ENCODE data around the gene PLPP2. TPM values are rescaled to one million over a fixed set of nuclear protein-coding genes. Genes with fewer than 3 reads are reported as not detected.

PLPP2 gene
- total and polyA plus RNA-seq, 2 of the 13 experiments (the other 11 are each of a cell fraction or from before 2014, with no cell fraction given) = not detected

DNA sequence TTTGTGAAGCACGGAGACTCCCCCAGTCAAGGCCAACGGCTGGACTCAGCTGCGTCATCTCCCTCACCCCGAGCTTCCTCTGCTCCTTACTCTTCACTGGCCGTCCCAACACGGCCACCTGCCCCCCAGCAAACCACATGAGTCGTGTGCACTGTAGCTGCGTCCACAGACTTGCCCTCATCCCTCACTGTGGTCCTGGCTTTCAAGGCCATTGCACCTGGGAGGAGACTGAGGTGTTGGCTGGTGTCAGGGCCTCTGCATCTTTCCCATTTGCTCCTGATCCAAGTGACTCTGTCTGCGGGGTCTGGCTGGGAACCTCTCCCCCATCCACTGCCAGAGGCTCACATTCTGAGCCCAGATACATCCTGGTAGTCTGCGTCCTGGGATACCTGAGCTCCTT, 11.5 kb downstream of the PLPP2 start (continued):
- no peak for TF ChIP-seq KLF9 (CRISPR knock-in tag; IDR thresholded peaks at IDR 0.05; ENCODE audit: low read depth)
- no peak for TF ChIP-seq ZNF713 (CRISPR knock-in tag; IDR thresholded peaks at IDR 0.05)
- no peak for TF ChIP-seq NBN (conservative IDR thresholded peaks at IDR 0.05)
- TF ChIP-seq ZNF230 (CRISPR knock-in tag; IDR thresholded peaks at IDR 0.05) = no peak
- TF ChIP-seq SUZ12 (IDR thresholded peaks at IDR 0.05; ENCODE audit: low read depth, low read length) = no peak

DNA sequence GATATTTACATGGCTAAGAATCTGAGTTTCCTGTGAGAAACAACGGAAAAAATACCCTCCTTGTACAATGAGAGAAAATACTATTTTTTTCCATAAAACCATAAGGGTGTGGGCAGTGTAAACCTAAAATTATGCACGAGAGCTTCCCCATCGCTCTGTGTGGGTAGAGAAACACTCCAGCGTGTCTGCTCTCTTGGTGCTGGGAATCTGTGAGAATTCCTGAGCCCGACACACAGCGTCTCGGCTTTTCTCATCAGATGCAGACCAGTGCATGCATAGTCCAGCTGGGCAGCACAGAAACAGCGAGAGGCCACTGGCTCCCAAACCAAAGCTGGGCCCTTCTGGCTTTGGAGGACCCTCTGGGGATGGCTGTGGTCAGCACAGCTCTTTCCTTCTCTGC, 12.0 kb downstream of the PLPP2 start:
- Histone ChIP-seq H4K20me1 (ENCODE audit: insufficient read depth, low read length) (no peaks in the 10 kb centered on the region), H3K9ac (ENCODE audit: insufficient read depth, low read depth, low read length) (no peak overlapping the region), H3K27me3 (ENCODE audit: control insufficient read depth in 1 of 2, insufficient read depth in 2 of 2, low read length in 2 of 2) (peaks cover 4 to 34% of the 10 kb centered on the region in 2 experiments; a peak in 4 of 5 replicates), H3K79me2 (ENCODE audit: insufficient read depth, low read length) (no peaks in the 10 kb centered on the region), H3K36me3 (replicated peaks in 1 of 2; ENCODE audit: control insufficient read depth in 1 of 2, insufficient read depth in 2 of 2, low read length in 2 of 2) (no peaks in the 10 kb centered on the region), H3K9me3 (ENCODE audit: low read length) (no peaks in the 10 kb centered on the region), H3K27ac (ENCODE audit: extremely low read length, insufficient read depth, low read length) (no peak overlapping the region), H3K4me2 (ENCODE audit: low read depth, low read length) (no peak overlapping the region), H2AFZ (ENCODE audit: low read length) (no peak overlapping the region), H3K4me3 (replicated peaks in 1 of 3; ENCODE audit: insufficient read depth in 1 of 3, low read depth in 2 of 3, low read length in 3 of 3) (no peak overlapping the region), H3K4me1 (ENCODE audit: insufficient read depth, low read length) (no peaks in the 10 kb centered on the region)
- no TSS peak for BruUV-seq (replicated peaks)
- POLR2A ChIA-PET = no interaction called here
- in situ Hi-C loops (cut with HindIII; ENCODE audit: extremely low pct_ligation_motif_present, low pct_unique_long_range_greater_than_20kb) = no loop called here
- no peak for FAIRE-seq
- ATAC-seq = no peak
- CTCF ChIA-PET (ENCODE audit: low intra/inter-chr PET ratio, low total read pairs) = no interaction called here
- intact Hi-C loops (cut with micrococcal nuclease; ENCODE audit: unreplicated experiment) = no loop called here
- TF ChIP-seq SIX1 (CRISPR knock-in tag; IDR thresholded peaks at IDR 0.05; ENCODE audit: borderline replicate concordance) (no peak), NRL (CRISPR knock-in tag; IDR thresholded peaks at IDR 0.05; ENCODE audit: borderline replicate concordance) (no peak), ZNF160 (CRISPR knock-in tag; IDR thresholded peaks at IDR 0.05) (no peak), ZNF883 (CRISPR knock-in tag; IDR thresholded peaks at IDR 0.05; ENCODE audit: not compliant biosample characterization) (no peak)
- TF ChIP-seq, protein P1, sequence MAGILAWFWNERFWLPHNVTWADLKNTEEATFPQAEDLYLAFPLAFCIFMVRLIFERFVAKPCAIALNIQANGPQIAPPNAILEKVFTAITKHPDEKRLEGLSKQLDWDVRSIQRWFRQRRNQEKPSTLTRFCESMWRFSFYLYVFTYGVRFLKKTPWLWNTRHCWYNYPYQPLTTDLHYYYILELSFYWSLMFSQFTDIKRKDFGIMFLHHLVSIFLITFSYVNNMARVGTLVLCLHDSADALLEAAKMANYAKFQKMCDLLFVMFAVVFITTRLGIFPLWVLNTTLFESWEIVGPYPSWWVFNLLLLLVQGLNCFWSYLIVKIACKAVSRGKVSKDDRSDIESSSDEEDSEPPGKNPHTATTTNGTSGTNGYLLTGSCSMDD (CRISPR knock-in tag; IDR thresholded peaks at IDR 0.05) = no peak
- TF ChIP-seq, protein P2, sequence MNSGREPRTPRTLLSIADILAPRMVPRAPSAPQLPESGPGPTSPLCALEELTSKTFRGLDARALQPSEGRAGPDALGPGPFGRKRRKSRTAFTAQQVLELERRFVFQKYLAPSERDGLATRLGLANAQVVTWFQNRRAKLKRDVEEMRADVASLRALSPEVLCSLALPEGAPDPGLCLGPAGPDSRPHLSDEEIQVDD (CRISPR knock-in tag; IDR thresholded peaks at IDR 0.05; ENCODE audit: borderline replicate concordance) = no peak
- WGBS (ENCODE audit: low lambda C conversion rate) = 26% methylated on average over 6 of the region's 8 CpGs
- DNase-seq (ENCODE audit: low spot score) = no peak
